C4-2B (cell line): ENCODE measurements around the gene PIP4K2C.

Experiments
- ZFX ChIP-seq: fragments of 450-650 bp; IDR thresholded peaks from 2 replicates; pipeline ENCODE4 v1.6.1; 2017
- TF ChIP-seq, protein P1 (sequence below): fragments of 450-650 bp; conservative IDR thresholded peaks from 2 replicates; pipeline ENCODE4 v1.5.1; 2017; ENCODE audit warnings: mild to moderate bottlenecking

DNA sequence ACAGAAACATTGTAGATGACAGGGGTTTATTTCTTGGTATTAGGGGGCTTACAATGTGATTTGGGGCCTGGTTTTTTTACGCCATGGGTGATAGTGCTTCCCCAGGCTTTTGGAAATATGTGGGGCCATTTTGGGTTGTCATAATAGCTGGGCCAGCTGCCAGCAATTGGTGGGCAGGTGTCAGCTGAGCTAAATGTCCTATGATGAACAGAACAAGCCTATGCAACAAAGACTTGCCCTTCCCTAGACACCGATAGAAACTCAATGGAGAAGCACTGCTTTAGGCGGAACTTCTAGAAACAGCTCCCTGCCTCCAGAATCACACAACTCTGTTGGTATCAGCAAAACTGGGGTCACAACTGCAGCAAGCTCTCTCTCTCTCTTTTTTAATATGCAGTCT is 47.1 kb downstream of the PIP4K2C start:
- TF ChIP-seq, protein P1, sequence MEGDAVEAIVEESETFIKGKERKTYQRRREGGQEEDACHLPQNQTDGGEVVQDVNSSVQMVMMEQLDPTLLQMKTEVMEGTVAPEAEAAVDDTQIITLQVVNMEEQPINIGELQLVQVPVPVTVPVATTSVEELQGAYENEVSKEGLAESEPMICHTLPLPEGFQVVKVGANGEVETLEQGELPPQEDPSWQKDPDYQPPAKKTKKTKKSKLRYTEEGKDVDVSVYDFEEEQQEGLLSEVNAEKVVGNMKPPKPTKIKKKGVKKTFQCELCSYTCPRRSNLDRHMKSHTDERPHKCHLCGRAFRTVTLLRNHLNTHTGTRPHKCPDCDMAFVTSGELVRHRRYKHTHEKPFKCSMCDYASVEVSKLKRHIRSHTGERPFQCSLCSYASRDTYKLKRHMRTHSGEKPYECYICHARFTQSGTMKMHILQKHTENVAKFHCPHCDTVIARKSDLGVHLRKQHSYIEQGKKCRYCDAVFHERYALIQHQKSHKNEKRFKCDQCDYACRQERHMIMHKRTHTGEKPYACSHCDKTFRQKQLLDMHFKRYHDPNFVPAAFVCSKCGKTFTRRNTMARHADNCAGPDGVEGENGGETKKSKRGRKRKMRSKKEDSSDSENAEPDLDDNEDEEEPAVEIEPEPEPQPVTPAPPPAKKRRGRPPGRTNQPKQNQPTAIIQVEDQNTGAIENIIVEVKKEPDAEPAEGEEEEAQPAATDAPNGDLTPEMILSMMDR, result no peak
- TF ChIP-seq ZFX, result no peak
